ENCODE results near the gene LMTK3.

DNA sequence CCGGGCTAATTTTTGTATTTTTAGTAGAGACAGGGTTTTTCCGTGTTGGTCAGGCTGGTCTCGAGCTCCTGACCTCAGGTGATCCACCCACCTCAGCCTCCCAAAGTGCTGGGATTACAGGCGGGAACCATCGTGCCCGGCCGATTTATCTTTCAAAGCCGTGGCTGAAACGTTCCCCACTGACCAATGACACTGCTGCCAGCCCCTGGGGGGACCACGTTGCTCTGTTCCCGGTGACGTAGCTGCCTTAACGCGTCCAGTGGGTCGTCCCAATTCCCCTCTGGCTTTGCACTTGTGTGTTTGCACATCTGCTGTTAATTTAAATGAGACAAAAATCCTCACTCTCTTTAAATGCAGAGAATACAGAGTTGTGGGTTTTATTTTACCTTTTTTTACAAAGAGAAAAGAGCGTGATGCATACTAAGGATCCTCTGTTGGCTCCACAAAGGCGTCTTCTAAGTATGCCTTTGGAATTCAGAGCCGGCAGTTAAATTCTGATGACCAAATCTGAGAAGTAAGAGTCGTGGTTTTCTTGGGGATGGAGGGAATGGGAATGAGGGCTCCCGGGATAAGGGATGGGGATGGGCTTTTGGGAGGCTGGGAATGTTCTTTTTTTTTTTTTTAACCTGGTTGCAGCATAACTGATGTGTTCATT, 18.6 kb upstream of the LMTK3 start:
- TF ChIP-seq, protein P1, sequence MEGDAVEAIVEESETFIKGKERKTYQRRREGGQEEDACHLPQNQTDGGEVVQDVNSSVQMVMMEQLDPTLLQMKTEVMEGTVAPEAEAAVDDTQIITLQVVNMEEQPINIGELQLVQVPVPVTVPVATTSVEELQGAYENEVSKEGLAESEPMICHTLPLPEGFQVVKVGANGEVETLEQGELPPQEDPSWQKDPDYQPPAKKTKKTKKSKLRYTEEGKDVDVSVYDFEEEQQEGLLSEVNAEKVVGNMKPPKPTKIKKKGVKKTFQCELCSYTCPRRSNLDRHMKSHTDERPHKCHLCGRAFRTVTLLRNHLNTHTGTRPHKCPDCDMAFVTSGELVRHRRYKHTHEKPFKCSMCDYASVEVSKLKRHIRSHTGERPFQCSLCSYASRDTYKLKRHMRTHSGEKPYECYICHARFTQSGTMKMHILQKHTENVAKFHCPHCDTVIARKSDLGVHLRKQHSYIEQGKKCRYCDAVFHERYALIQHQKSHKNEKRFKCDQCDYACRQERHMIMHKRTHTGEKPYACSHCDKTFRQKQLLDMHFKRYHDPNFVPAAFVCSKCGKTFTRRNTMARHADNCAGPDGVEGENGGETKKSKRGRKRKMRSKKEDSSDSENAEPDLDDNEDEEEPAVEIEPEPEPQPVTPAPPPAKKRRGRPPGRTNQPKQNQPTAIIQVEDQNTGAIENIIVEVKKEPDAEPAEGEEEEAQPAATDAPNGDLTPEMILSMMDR (conservative IDR thresholded peaks at IDR 0.05 in 1 of 2, IDR thresholded peaks at IDR 0.05 in 1 of 2; ENCODE audit: low read depth in 1 of 2, low read length in 2 of 2) = no peak
- no peak for TF ChIP-seq EZH2 (IDR thresholded peaks at IDR 0.05; ENCODE audit: low read length, missing control alignments)
